Skeletal muscle tissue (tissue), 4 donors: ENCODE data around the gene HNF1B. TPM values are rescaled to one million over a fixed set of nuclear protein-coding genes. Genes with fewer than 3 reads are reported as not detected.

Source experiments
- H3K27ac ChIP-seq: one replicate; pipeline ENCODE4 v1.7.0; 2013; ENCODE audit warnings: mild to moderate bottlenecking, low read depth, low read length, inconsistent platforms
- H3K27me3 ChIP-seq, 3 donors: one replicate each; pipeline ENCODE4 v1.7.0; 2013; ENCODE audit warnings: low read length in 3 of 3; ENCODE audit not compliant: control insufficient read depth in 3 of 3, insufficient read depth in 3 of 3
- H3K36me3 ChIP-seq, 3 donors: one replicate each; pipeline ENCODE4 v1.7.0; 2013; ENCODE audit warnings: low read length in 3 of 3; ENCODE audit not compliant: control insufficient read depth in 3 of 3, insufficient read depth in 3 of 3
- H3K4me1 ChIP-seq, 3 donors: one replicate each; pipeline ENCODE4 v1.7.0; 2013; ENCODE audit warnings: low read length in 3 of 3, mild to moderate bottlenecking in 3 of 3; ENCODE audit not compliant: control insufficient read depth in 3 of 3, insufficient read depth in 3 of 3
- H3K4me3 ChIP-seq, 3 donors: one replicate each; pipeline ENCODE4 v1.7.0; 2013; ENCODE audit warnings: low read length in 3 of 3
- H3K9ac ChIP-seq, 3 donors: one replicate each; pipeline ENCODE4 v1.7.0; 2013; ENCODE audit warnings: low read length in 3 of 3, mild to moderate bottlenecking in 3 of 3, moderate library complexity in 2 of 3, low read depth in 1 of 3
- H3K9me3 ChIP-seq, 3 donors: one replicate each; pipeline ENCODE4 v1.7.0; 2013; ENCODE audit warnings: low read length in 3 of 3; ENCODE audit not compliant: control insufficient read depth in 3 of 3
- total RNA-seq: library from RNA; depleted of rRNA; stranded (reverse); fragments of >200 nt; gene quantifications from one replicate; pipeline ENCODE4 v1.2.3, GENCODE V29; 2014
- donor health status: Osteomylitis.

HNF1B gene
- total RNA-seq, 1 donor from 2014 or later = not detected

DNA sequence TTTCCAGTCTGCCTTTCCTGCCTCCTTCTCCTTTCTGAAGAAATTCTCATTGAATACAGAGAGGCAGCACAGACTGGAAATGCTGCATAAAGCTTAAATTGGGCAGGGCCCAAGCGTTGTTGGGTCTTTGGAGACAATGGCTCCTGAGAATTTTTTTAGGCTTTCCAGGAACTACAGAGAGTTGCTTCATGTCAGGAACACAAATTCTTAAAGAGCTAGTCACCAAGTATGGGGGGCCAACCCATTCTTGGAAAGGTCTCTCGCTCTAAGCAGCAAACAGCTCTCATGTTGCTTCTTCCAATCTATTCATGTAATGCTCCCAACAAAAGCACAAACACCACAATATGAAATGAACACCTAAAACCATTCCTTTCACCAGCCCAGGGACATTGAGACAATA is 6.9 kb downstream of the HNF1B start:
- Histone ChIP-seq H3K4me1 (peaks cover 9 to 13% (median 11%) of the 10 kb centered on the region in 3 donors), H3K27me3 (peaks cover 59 to 65% (median 65%) of the 10 kb centered on the region in 3 donors), H3K4me3 (no peak overlapping the region), H3K36me3 (no peaks in the 10 kb centered on the region), H3K9me3 (no peaks in the 10 kb centered on the region), H3K27ac (no peak overlapping the region), H3K9ac (no peak overlapping the region)

DNA sequence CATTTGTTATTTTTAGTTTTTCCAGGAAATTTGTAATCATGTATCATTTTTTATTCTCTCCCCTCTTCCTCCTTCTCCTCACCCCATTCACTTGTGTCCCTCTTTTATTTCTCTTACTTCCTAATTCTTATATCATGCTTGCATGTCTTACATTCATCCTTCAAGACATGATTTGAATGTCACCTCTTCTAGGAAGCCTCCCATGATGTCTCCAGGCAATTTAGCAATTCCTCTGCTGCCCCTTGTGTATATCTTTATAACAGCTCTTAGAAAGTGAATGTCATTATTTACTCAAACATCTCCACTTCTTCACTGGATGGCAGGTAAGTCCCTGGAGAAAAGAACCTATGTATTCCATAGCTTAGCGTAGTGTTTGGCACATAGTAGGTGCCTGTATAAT is 7.8 kb downstream of the HNF1B start:
- H3K4me1 ChIP-seq = peaks cover 4 to 5% (median 4%) of the 10 kb centered on the region in 3 donors
- H3K4me3 ChIP-seq = no peak overlapping the region
- no peak overlapping the region for H3K9ac ChIP-seq
- no peaks in the 10 kb centered on the region for H3K36me3 ChIP-seq
- no peak overlapping the region for H3K27ac ChIP-seq
- H3K27me3 ChIP-seq = peaks cover 50 to 57% (median 56%) of the 10 kb centered on the region in 3 donors
- H3K9me3 ChIP-seq = no peaks in the 10 kb centered on the region

DNA sequence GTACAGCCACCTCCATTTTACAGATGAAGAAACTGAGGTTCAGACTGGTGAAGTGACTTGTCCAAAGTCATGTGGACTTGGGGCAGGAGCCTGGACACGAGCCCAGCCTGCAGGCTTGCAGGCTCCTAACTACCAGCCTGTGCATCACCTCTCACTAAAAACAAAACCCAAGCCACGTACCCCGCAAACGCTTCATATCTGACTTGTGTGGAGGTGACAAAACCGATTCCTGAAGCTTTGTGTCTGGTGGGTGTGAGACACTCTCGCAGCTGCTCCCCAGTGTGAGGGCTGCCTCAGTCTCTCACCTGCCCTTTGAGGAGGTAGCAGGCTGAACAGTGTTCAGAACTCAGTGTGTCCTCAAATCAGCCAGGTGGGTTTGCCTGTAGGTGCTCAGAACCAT is 8.4 kb downstream of the HNF1B start:
- Histone ChIP-seq H3K9me3 (no peaks in the 10 kb centered on the region), H3K9ac (no peak overlapping the region), H3K27ac (no peak overlapping the region), H3K4me1 (no peaks in the 10 kb centered on the region), H3K27me3 (peaks cover 44 to 51% (median 49%) of the 10 kb centered on the region in 3 donors), H3K36me3 (no peaks in the 10 kb centered on the region), H3K4me3 (no peak overlapping the region)

DNA sequence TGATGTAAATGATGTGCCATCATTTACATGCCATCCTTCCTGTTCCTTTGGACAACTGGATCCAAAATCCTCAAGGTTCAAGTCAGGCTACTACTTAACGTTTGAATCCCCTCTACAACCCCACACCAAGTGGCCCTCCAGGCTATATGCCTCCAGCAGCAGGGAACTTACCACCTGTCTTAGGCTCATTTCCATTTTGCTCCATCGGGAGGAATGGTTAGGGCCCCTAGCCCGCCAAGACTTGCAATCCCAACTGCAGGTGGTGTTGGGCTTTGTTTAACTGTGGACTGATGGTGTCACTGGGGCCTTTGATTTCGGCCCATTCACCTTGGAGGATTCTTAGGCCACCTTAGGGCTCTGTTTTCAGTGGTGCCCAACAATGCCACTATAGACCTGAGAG is 9.7 kb downstream of the HNF1B start:
- no peaks in the 10 kb centered on the region for H3K4me1 ChIP-seq
- H3K27ac ChIP-seq = no peak overlapping the region
- H3K9me3 ChIP-seq = no peaks in the 10 kb centered on the region
- H3K36me3 ChIP-seq = no peaks in the 10 kb centered on the region
- no peak overlapping the region for H3K4me3 ChIP-seq
- H3K9ac ChIP-seq = no peak overlapping the region
- H3K27me3 ChIP-seq = peaks cover 37 to 39% (median 38%) of the 10 kb centered on the region in 3 donors

DNA sequence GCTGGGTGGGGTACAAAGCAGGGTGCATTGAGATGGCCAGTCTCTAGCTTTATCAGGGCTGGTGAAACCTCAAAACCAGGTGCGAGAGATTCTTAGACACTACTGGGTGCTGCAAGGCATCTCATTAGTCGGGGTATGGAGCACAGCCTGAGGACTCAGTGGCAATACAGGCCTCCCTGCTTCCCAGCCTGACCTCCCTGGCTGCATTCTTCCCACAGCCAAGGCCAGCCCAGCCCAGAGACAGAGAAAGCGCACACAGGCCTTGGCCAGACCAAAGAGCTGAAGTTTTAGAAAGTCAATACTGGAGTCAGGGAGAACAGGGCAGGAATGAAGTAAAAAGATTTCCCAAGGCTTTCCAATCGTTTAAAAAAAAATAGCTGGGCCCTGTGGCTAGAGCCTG is 12.5 kb downstream of the HNF1B start:
- H3K4me3 ChIP-seq = no peak overlapping the region
- H3K4me1 ChIP-seq = no peaks in the 10 kb centered on the region
- no peak overlapping the region for H3K27ac ChIP-seq
- H3K36me3 ChIP-seq = no peaks in the 10 kb centered on the region
- H3K9ac ChIP-seq = no peak overlapping the region
- H3K9me3 ChIP-seq = no peaks in the 10 kb centered on the region
- peaks cover 18 to 27% (median 21%) of the 10 kb centered on the region in 3 donors for H3K27me3 ChIP-seq

DNA sequence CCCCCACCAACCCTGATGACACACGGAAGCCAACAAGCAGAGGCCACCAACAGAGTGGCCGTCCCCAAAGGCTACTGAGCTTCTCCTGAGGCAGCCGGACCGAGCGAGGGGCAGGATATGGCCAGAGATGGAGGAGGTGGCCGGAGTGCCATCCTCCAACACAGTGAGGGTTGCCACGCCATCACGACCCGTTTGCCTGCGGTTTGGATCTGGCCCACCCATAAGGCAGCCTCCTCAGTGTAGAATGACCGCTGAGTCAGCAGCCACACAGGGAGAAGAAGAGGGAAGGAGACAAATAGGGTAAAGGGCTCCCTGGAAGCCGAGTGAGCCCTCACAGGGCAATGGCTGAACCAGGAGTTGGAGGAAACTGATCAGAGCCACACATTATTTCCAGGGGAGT is 13.8 kb downstream of the HNF1B start:
- H3K4me3 ChIP-seq = no peak overlapping the region
- H3K36me3 ChIP-seq = no peaks in the 10 kb centered on the region
- no peaks in the 10 kb centered on the region for H3K9me3 ChIP-seq
- no peak overlapping the region for H3K27ac ChIP-seq
- H3K27me3 ChIP-seq = peaks cover 6 to 23% (median 19%) of the 10 kb centered on the region in 3 donors
- H3K4me1 ChIP-seq = no peaks in the 10 kb centered on the region
- no peak overlapping the region for H3K9ac ChIP-seq

DNA sequence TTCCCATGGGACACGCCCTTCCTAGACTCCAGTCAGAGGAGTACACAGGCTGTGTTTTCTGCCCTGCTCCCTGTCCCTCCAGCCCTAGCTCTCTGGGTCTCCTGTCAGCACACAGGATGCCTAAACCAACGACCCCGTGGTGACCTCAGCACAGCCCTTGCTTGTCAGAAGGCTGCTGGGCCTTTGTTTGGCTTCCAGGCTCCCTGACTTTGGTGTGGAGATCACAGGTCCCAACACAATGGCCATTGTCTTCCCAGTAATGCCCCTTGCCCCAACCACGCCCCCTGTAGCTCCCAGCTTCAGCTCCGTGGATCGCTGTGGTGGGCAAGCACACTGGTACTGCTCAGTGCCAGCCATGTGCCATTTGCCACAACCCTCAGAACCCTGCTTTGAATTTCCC is 15.0 kb downstream of the HNF1B start:
- Histone ChIP-seq H3K27ac (no peak overlapping the region), H3K27me3 (peaks cover 0 to 20% (median 11%) of the 10 kb centered on the region in 3 donors), H3K36me3 (no peaks in the 10 kb centered on the region)

DNA sequence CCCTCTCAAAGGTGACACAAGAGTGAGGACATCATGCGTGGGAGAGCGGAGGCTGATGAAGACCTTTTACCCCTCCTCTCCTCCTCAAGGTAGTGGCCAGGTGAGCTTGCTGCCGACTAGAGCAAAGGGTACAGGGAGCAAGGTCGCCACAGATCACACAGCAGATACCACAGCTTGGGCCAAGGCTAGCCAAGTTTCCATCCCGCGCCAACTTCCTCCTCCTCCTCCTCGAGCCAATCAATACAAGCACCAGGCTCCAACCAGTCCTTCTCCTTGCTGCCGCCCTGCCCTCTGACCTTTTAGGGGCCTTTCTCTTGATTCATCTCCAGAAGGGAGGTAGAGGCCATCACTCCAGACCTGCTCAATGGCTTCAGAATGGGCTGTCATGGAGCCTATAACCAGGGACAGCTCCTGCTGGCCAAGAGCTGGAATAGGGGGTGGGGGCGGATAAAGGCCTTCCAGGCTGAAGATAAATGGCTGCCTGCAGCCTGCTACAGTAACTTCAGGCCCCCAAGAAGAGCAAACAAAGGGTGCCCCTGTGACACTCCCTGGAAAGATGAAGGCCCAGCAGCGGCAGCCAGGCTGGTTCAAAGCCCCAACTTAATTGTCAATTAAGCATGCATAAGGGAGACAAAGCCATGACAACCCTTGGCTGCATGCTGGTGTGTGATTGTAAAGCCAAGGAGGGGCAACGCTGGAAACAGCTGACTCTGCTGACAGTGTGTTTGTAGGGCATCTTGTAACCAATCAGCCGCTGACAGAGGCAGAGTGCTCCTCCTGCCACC is 17.8 kb downstream of the HNF1B start:
- Histone ChIP-seq H3K27ac (no peak overlapping the region), H3K4me1 (no peaks in the 10 kb centered on the region), H3K9me3 (no peaks in the 10 kb centered on the region), H3K36me3 (no peaks in the 10 kb centered on the region), H3K9ac (no peak overlapping the region), H3K4me3 (no peak overlapping the region), H3K27me3 (peaks cover 0 to 20% (median 11%) of the 10 kb centered on the region in 3 donors)

More for the DNA sequence above, 15.0 kb downstream of the HNF1B start:
- Histone ChIP-seq H3K9ac (no peak overlapping the region), H3K4me3 (no peak overlapping the region), H3K4me1 (no peaks in the 10 kb centered on the region), H3K9me3 (no peaks in the 10 kb centered on the region)

DNA sequence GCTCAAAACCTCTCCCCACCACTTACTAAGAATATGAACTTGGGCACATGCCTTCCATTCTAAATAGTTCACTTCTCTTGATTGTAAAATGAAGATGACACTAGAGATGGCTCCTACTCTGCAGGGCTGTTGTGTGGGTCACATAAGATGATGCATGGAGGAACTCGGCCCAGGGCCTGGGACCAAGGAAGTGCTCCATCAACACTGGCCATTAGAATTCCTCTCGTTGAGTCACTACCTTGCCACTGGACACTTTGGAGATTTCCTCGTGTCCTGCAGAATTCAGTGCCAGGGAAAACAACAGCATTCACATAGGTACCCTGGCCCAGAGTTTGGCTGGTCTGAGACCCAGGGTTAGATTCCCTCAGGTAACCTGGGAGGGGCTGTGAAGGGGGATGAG is 18.6 kb downstream of the HNF1B start:
- Histone ChIP-seq H3K4me1 (no peaks in the 10 kb centered on the region), H3K27me3 (peaks cover 0 to 18% (median 12%) of the 10 kb centered on the region in 3 donors), H3K27ac (no peak overlapping the region), H3K4me3 (no peak overlapping the region), H3K9me3 (no peaks in the 10 kb centered on the region), H3K36me3 (no peaks in the 10 kb centered on the region), H3K9ac (no peak overlapping the region)

DNA sequence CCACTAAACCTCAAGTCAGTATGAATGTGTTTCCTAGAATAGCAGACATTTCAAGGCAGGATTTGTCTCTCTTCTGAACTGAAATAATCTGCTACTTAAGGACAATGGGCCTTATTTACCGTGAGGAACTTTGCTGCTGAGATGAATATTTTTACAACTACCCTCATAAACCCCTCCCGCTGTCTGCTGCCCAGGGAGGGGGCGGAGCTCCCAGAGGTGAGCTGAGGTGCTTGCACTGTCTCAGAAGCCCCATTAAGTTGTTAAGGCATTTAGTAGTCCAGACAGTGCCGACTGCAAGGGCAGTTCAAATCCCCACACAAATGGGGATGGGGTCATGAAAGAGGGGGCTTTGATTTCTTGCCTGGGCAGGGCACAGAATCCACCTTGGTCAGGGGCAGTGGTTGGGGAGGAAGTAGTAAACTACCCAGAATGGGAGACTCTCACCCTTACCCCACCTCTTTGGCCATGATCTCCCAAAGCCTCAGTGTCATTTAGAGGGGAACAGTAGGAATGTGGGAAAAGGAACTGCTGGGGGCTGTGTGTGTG is 19.2 kb downstream of the HNF1B start:
- Histone ChIP-seq H3K4me1 (no peaks in the 10 kb centered on the region), H3K9me3 (no peaks in the 10 kb centered on the region), H3K4me3 (no peak overlapping the region), H3K27ac (no peak overlapping the region), H3K27me3 (peaks cover 0 to 15% (median 14%) of the 10 kb centered on the region in 3 donors), H3K9ac (no peak overlapping the region), H3K36me3 (no peaks in the 10 kb centered on the region)
